H9 (cell line): ENCODE results near the gene GCLC. TPM values are rescaled to one million over a fixed set of nuclear protein-coding genes. Genes with fewer than 3 reads are reported as not detected.

Source experiments
- DNase-seq: peaks from one replicate; pipeline ENCODE4 v3.0.0-alpha.2; 2017
- H2AFZ ChIP-seq: one replicate; pipeline ENCODE4 v1.6.1; 2013; ENCODE audit warnings: mild to moderate bottlenecking, low read length, control low read depth, moderate library complexity
- H2AK5ac ChIP-seq: 2 replicates; pipeline ENCODE4 v1.6.1; 2013; ENCODE audit warnings: low read length, control low read depth, mixed read lengths; ENCODE audit not compliant: insufficient read length
- H2BK120ac ChIP-seq: one replicate; pipeline ENCODE4 v1.6.1; 2013; ENCODE audit warnings: low read depth, mild to moderate bottlenecking, low read length, control low read depth, inconsistent platforms; ENCODE audit not compliant: poor library complexity, severe bottlenecking
- H2BK12ac ChIP-seq: 2 replicates; pipeline ENCODE4 v1.6.1; 2013; ENCODE audit warnings: low read length, control low read depth, mixed read lengths, low read depth; ENCODE audit not compliant: insufficient read length
- H2BK15ac ChIP-seq: 2 replicates; pipeline ENCODE4 v1.6.1; 2013; ENCODE audit warnings: low read depth, low read length, control low read depth
- H2BK20ac ChIP-seq: one replicate; pipeline ENCODE4 v1.6.1; 2013; ENCODE audit warnings: low read depth, mild to moderate bottlenecking, low read length, control low read depth, inconsistent platforms; ENCODE audit not compliant: poor library complexity, severe bottlenecking
- H2BK5ac ChIP-seq: 2 replicates; pipeline ENCODE4 v1.6.1; 2013; ENCODE audit warnings: low read length, control low read depth, mixed read lengths; ENCODE audit not compliant: insufficient read length
- H3K14ac ChIP-seq: 2 replicates; pipeline ENCODE4 v1.6.1; 2013; ENCODE audit warnings: low read length, control low read depth; ENCODE audit not compliant: insufficient read depth
- H3K18ac ChIP-seq: 2 replicates; pipeline ENCODE4 v1.6.1; 2013; ENCODE audit warnings: low read depth, mild to moderate bottlenecking, mixed read lengths, low read length, control low read depth; ENCODE audit not compliant: insufficient read length
- H3K23ac ChIP-seq: 2 replicates; pipeline ENCODE4 v1.6.1; 2013; ENCODE audit warnings: low read length, control low read depth, mixed read lengths, low read depth; ENCODE audit not compliant: insufficient read length
- H3K23me2 ChIP-seq: 2 replicates; pipeline ENCODE4 v1.6.1; 2013; ENCODE audit warnings: low read depth, mild to moderate bottlenecking, mixed read lengths, low read length, control low read depth; ENCODE audit not compliant: insufficient read length, poor library complexity, severe bottlenecking
- H3K27ac ChIP-seq: 2 replicates; pipeline ENCODE4 v1.5.1; 2013; ENCODE audit warnings: low read length, control low read depth, mixed read lengths, low read depth; ENCODE audit not compliant: insufficient read length
- H3K27me3 ChIP-seq: 2 replicates; pipeline ENCODE4 v1.6.1; 2013; ENCODE audit warnings: low read length, control low read depth, inconsistent platforms; ENCODE audit not compliant: insufficient read depth
- H3K4ac ChIP-seq: 2 replicates; pipeline ENCODE4 v1.6.1; 2013; ENCODE audit warnings: low read depth, mild to moderate bottlenecking, control low read depth, inconsistent platforms, low read length, moderate library complexity
- H3K4me1 ChIP-seq: 2 replicates; pipeline ENCODE4 v1.6.1; 2013; ENCODE audit warnings: low read length, control low read depth, inconsistent platforms; ENCODE audit not compliant: insufficient read depth
- H3K4me2 ChIP-seq: 2 replicates; pipeline ENCODE4 v1.6.1; 2013; ENCODE audit warnings: low read length, control low read depth, mixed read lengths; ENCODE audit not compliant: insufficient read length, insufficient read depth
- H3K56ac ChIP-seq: 2 replicates; pipeline ENCODE4 v1.6.1; 2013; ENCODE audit warnings: low read depth, mild to moderate bottlenecking, mixed read lengths, low read length, control low read depth; ENCODE audit not compliant: insufficient read length
- H3K79me1 ChIP-seq: 2 replicates; pipeline ENCODE4 v1.6.1; 2013; ENCODE audit warnings: low read depth, mild to moderate bottlenecking, moderate library complexity, low read length, control low read depth, inconsistent platforms; ENCODE audit not compliant: insufficient read depth, poor library complexity, severe bottlenecking
- H3K79me2 ChIP-seq: 2 replicates; pipeline ENCODE4 v1.6.1; 2013; ENCODE audit warnings: low read length, control low read depth, inconsistent platforms; ENCODE audit not compliant: insufficient read depth
- H3K9ac ChIP-seq: 2 replicates; pipeline ENCODE4 v1.6.1; 2013; ENCODE audit warnings: low read length, control low read depth, mixed read lengths; ENCODE audit not compliant: insufficient read length; ENCODE audit errors: extremely low read depth
- H3K9me3 ChIP-seq: one replicate; pipeline ENCODE4 v1.6.1; 2013; ENCODE audit warnings: low read depth, low read length, inconsistent platforms; ENCODE audit not compliant: control insufficient read depth
- H3T11ph ChIP-seq: one replicate; pipeline ENCODE4 v1.6.1; 2013; ENCODE audit warnings: mild to moderate bottlenecking, low read length, control low read depth, inconsistent platforms
- H4K20me1 ChIP-seq: one replicate; pipeline ENCODE4 v1.6.1; 2013; ENCODE audit not compliant: control insufficient read depth, insufficient read length, insufficient read depth
- H4K5ac ChIP-seq: 2 replicates; pipeline ENCODE4 v1.6.1; 2013; ENCODE audit warnings: low read depth, mild to moderate bottlenecking, mixed read lengths, low read length, control low read depth; ENCODE audit not compliant: insufficient read length
- H4K8ac ChIP-seq: replicated peaks from 2 replicates; pipeline ENCODE4 v1.6.1; 2013; ENCODE audit warnings: low read length, control low read depth, mixed read lengths, low read depth; ENCODE audit not compliant: insufficient read length
- H4K91ac ChIP-seq: 2 replicates; pipeline ENCODE4 v1.6.1; 2013; ENCODE audit warnings: low read depth, mild to moderate bottlenecking, moderate library complexity, mixed read lengths, low read length, control low read depth; ENCODE audit not compliant: insufficient read length
- H3K27ac Mint-ChIP-seq, 3 experiments: 2 replicates in 2 of 3; 3 replicates in 1 of 3; pipeline ENCODE4 v1.8.0; 2020 to 2021; ENCODE audit warnings: mixed read lengths in 3 of 3, mild to moderate bottlenecking in 1 of 3, moderate library complexity in 1 of 3
- H3K27me3 Mint-ChIP-seq: 2 replicates; pipeline ENCODE4 v1.8.0; 2021; ENCODE audit warnings: low read depth, mild to moderate bottlenecking, moderate library complexity, mixed read lengths
- H3K36me3 Mint-ChIP-seq, 3 experiments: 2 replicates in 2 of 3; 3 replicates in 1 of 3; pipeline ENCODE4 v1.8.0; 2020 to 2021; ENCODE audit warnings: low read depth in 3 of 3, mixed read lengths in 3 of 3; ENCODE audit not compliant: insufficient read depth in 1 of 3
- H3K4me1 Mint-ChIP-seq, 2 experiments: 2 replicates each; pipeline ENCODE4 v1.8.0; 2020; ENCODE audit warnings: mixed read lengths in 2 of 2
- H3K4me3 Mint-ChIP-seq, 2 experiments: 2 replicates in 1 of 2; 3 replicates in 1 of 2; pipeline ENCODE4 v1.8.0; 2020 to 2021; ENCODE audit warnings: mild to moderate bottlenecking in 2 of 2, mixed read lengths in 2 of 2, moderate library complexity in 1 of 2
- H3K9me3 Mint-ChIP-seq, 2 experiments: 2 replicates in 1 of 2; 3 replicates in 1 of 2; pipeline ENCODE4 v1.8.0; 2020; ENCODE audit warnings: mild to moderate bottlenecking in 2 of 2, mixed read lengths in 2 of 2, moderate library complexity in 1 of 2
- WGBS: extraction: QIAGEN DNeasy Blood & Tissue Kit; methylation state at CpG from one replicate; pipeline ENCODE4 v1.1.7; 2013; ENCODE audit warnings: missing lambda C conversion rate, low lambda C conversion rate, mixed read lengths; ENCODE audit not compliant: insufficient read length; ENCODE audit errors: extremely low coverage; 5-methylcytosine and 5-hydroxymethylcytosine counted together
- total RNA-seq: library from RNA; stranded (reverse); gene quantifications from 2 replicates; pipeline ENCODE4 v1.2.1, GENCODE V29; 2021
- TF ChIP-seq, protein P1 (sequence below): fragments of 200-600 bp; sonication (generic); conservative IDR thresholded peaks from 3 replicates; pipeline ENCODE4 v1.8.0; 2021; ENCODE audit warnings: antibody characterized with exemption, mild to moderate bottlenecking

The GCLC gene
- total RNA-seq, 1 experiment from 2014 or later = 55.5 TPM

DNA sequence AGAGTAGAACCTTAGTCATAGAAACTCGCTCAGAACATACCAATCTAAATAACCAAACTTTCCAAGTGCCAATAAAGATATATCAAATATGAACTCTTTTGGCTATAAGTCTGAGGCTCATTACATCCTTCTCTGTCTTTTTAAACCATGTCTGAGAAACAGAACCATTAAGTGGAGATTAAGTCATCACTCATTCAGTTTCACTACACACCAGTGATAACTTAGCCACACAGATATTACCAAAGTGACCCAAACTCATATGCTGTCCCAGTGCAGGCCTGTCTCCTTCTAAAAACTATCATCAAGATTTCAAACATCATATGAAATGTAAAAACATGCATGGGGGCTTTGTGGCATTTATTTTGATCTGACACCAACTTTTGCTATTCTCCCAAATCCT lies 12.0 kb downstream of the GCLC start:
- Histone ChIP-seq H2BK20ac (no peak overlapping the region), H3K27me3 (no peaks in the 10 kb centered on the region), H4K5ac (no peak overlapping the region), H4K20me1 (no peaks in the 10 kb centered on the region), H4K91ac (no peak overlapping the region), H3K14ac (no peak overlapping the region), H3T11ph (no peak overlapping the region), H3K4ac (no peak overlapping the region), H3K4me2 (no peak overlapping the region), H4K8ac (no peak overlapping the region), H3K27ac (no peak overlapping the region), H3K18ac (no peak overlapping the region), H3K56ac (no peak overlapping the region), H3K23ac (no peak overlapping the region), H2AK5ac (no peak overlapping the region), H2BK5ac (no peak overlapping the region), H3K79me2 (peaks cover 2% of the 10 kb centered on the region; the same call in 1 of the 2 replicates), H3K9me3 (no peaks in the 10 kb centered on the region), H3K9ac (no peak overlapping the region), H3K79me1 (no peaks in the 10 kb centered on the region), H2BK120ac (no peak overlapping the region), H3K23me2 (no peaks in the 10 kb centered on the region), H2BK15ac (no peak overlapping the region), H2BK12ac (no peak overlapping the region), H2AFZ (no peak overlapping the region), H3K4me1 (peaks cover 16% of the 10 kb centered on the region)
- H3K27ac Mint-ChIP-seq = peak overlapping the region in 2 of 3 experiments; percentile 16 to 54; a peak in 2 of 7 replicates
- peaks cover 62 to 64% of the 10 kb centered on the region in 2 experiments for H3K4me1 Mint-ChIP-seq
- H3K4me3 Mint-ChIP-seq = no peak overlapping the region; a peak in 1 of 5 replicates
- H3K9me3 Mint-ChIP-seq = no peaks in the 10 kb centered on the region
- WGBS = no CpG with 5 or more reads among the region's 1 CpG
- TF ChIP-seq, protein P1, sequence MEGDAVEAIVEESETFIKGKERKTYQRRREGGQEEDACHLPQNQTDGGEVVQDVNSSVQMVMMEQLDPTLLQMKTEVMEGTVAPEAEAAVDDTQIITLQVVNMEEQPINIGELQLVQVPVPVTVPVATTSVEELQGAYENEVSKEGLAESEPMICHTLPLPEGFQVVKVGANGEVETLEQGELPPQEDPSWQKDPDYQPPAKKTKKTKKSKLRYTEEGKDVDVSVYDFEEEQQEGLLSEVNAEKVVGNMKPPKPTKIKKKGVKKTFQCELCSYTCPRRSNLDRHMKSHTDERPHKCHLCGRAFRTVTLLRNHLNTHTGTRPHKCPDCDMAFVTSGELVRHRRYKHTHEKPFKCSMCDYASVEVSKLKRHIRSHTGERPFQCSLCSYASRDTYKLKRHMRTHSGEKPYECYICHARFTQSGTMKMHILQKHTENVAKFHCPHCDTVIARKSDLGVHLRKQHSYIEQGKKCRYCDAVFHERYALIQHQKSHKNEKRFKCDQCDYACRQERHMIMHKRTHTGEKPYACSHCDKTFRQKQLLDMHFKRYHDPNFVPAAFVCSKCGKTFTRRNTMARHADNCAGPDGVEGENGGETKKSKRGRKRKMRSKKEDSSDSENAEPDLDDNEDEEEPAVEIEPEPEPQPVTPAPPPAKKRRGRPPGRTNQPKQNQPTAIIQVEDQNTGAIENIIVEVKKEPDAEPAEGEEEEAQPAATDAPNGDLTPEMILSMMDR = no peak
- H3K36me3 Mint-ChIP-seq = peaks cover 0 to 7% (median 0%) of the 10 kb centered on the region in 3 experiments; a peak in 1 of 7 replicates
- DNase-seq = no peak
- no peaks in the 10 kb centered on the region for H3K27me3 Mint-ChIP-seq
